Endothelial cell of hepatic sinusoid (primary cell): ENCODE results near the gene KCNA5.

ENCODE experiments used
- in situ Hi-C: cut with HindIII; loops from 2 replicates; pipeline ENCODE4 v1.10.0; 2017; ENCODE audit warnings: low sequenced_read_pairs

KCNA5 gene

GRCh38 chr12:5059358-5059757 is 15.7 kb downstream of the KCNA5 start:
- in situ Hi-C loops: no loop called here

GRCh38 chr12:5060958-5061357 is 17.3 kb downstream of the KCNA5 start:
- in situ Hi-C loops: loop anchor here (5.0 kb wide), 2 partner anchors 44 to 176 kb away; no protein-coding TSS in a partner anchor

- in situ Hi-C loops: loop anchor here (5.0 kb wide), 2 partner anchors 46 to 174 kb away; no protein-coding TSS in a partner anchor
These were observed 19.5 kb downstream of the KCNA5 start for GRCh38 chr12:5063149-5063548.

GRCh38 chr12:5064913-5065490 is 21.3 kb downstream of the KCNA5 start:
- in situ Hi-C loops: loop anchor here (5.0 kb wide), 3 partner anchors 48 to 172 kb away; no protein-coding TSS in a partner anchor

- in situ Hi-C loops: loop anchor here (5.0 kb wide), 1 partner anchor 86 kb away; no protein-coding TSS in a partner anchor
These were observed 22.6 kb downstream of the KCNA5 start for GRCh38 chr12:5066251-5066650.

GRCh38 chr12:5068126-5068525 is 24.4 kb downstream of the KCNA5 start:
- in situ Hi-C loops: loop anchor here (5.0 kb wide), 1 partner anchor 84 kb away; no protein-coding TSS in a partner anchor

GRCh38 chr12:5068619-5069018 is 24.9 kb downstream of the KCNA5 start:
- in situ Hi-C loops: loop anchor here (5.0 kb wide), 1 partner anchor 84 kb away; no protein-coding TSS in a partner anchor

GRCh38 chr12:5070090-5070489 is 26.4 kb downstream of the KCNA5 start:
- in situ Hi-C loops: no loop called here

GRCh38 chr12:5071496-5071895 is 27.8 kb downstream of the KCNA5 start:
- in situ Hi-C loops: no loop called here

- in situ Hi-C loops: no loop called here
These were observed 28.6 kb downstream of the KCNA5 start for GRCh38 chr12:5072311-5072710.

GRCh38 chr12:5073054-5073453 is 29.4 kb downstream of the KCNA5 start:
- in situ Hi-C loops: no loop called here

GRCh38 chr12:5073853-5074252 is 30.2 kb downstream of the KCNA5 start:
- in situ Hi-C loops: no loop called here

GRCh38 chr12:5076761-5077160 is 33.1 kb downstream of the KCNA5 start:
- in situ Hi-C loops: no loop called here

GRCh38 chr12:5078423-5078822 is 34.7 kb downstream of the KCNA5 start:
- in situ Hi-C loops: no loop called here

GRCh38 chr12:5081016-5081415 is 37.3 kb downstream of the KCNA5 start:
- in situ Hi-C loops: no loop called here

- in situ Hi-C loops: no loop called here
These were observed 40.5 kb downstream of the KCNA5 start for GRCh38 chr12:5083955-5084849.

- in situ Hi-C loops: loop anchor here (5.0 kb wide), 1 partner anchor 239 kb away; no protein-coding TSS in a partner anchor
These were observed 42.2 kb downstream of the KCNA5 start for GRCh38 chr12:5085896-5086295.

GRCh38 chr12:5087831-5088554 is 44.3 kb downstream of the KCNA5 start:
- in situ Hi-C loops: loop anchor here (5.0 kb wide), 1 partner anchor 241 kb away; no protein-coding TSS in a partner anchor

GRCh38 chr12:5088586-5089264 is 45.0 kb downstream of the KCNA5 start:
- in situ Hi-C loops: loop anchor here (5.0 kb wide), 1 partner anchor 241 kb away; no protein-coding TSS in a partner anchor

GRCh38 chr12:5094551-5094950 is 50.9 kb downstream of the KCNA5 start:
- in situ Hi-C loops: no loop called here
